ENCODE measurements around the gene RPS25. TPM values are rescaled to one million over a fixed set of nuclear protein-coding genes. Genes with fewer than 3 reads are reported as not detected.
"Not testable (repeated sequence)": the region's sequence is repeated elsewhere in the genome, so short reads cannot be mapped to it uniquely, and the experiment has no call there.

Gene RPS25
- polyA plus RNA-seq (2013, experiment 1 of 2; ENCODE audit: insufficient read length): 876 TPM
- 850 TPM for polyA plus RNA-seq (2013, experiment 2 of 2; ENCODE audit: insufficient read length)

- DNase-seq: peak; percentile 97
Measured at GRCh38 chr11:119018074-119018938, at the start of gene RPS25, which contains the start of gene TRAPPC4. Gene RPS25 (minus strand): TSS chr11:119018343. CDS start chr11:119018284, 59 bp downstream. Gene TRAPPC4 (plus strand): TSS chr11:119018766. CDS start chr11:119018796, 30 bp downstream.

GRCh38 chr11:119067371-119068222 is 49.5 kb upstream of the RPS25 start, which contains the start of gene VPS11:
Gene VPS11 (plus strand): TSS chr11:119067818. CDS start chr11:119067824, 6 bp downstream.
- DNase-seq: peak; percentile 96

- DNase-seq: peak; percentile 39
Measured at GRCh38 chr11:119065369-119065768, 47.2 kb upstream of the RPS25 start.

GRCh38 chr11:119062779-119063178 is 44.6 kb upstream of the RPS25 start:
- DNase-seq: peak; percentile 28

- DNase-seq: no peak
Measured at GRCh38 chr11:119061256-119061655, 43.1 kb upstream of the RPS25 start.

- DNase-seq: not testable (repeated sequence)
Measured at GRCh38 chr11:119059128-119059527, 41.0 kb upstream of the RPS25 start.

- peak; percentile 97 for DNase-seq
Measured at GRCh38 chr11:119057000-119057769, 39.0 kb upstream of the RPS25 start, which contains the start of gene HYOU1. Gene HYOU1 (minus strand): TSS chr11:119057205. CDS start chr11:119056160, 1,045 bp downstream.

- DNase-seq: no peak
Measured at GRCh38 chr11:119056421-119056999, 38.4 kb upstream of the RPS25 start.

GRCh38 chr11:119055901-119056300 is 37.8 kb upstream of the RPS25 start:
- peak; percentile 50 for DNase-seq

GRCh38 chr11:119054418-119054817 is 36.3 kb upstream of the RPS25 start:
- no peak for DNase-seq

GRCh38 chr11:119052163-119052814 is 34.1 kb upstream of the RPS25 start:
- no peak for DNase-seq

- DNase-seq: no peak
Measured at GRCh38 chr11:119051440-119052162, 33.5 kb upstream of the RPS25 start.

GRCh38 chr11:119049081-119049480 is 30.9 kb upstream of the RPS25 start:
- DNase-seq: no peak

GRCh38 chr11:119048644-119049043 is 30.5 kb upstream of the RPS25 start:
- DNase-seq: no peak

- no peak for DNase-seq
Measured at GRCh38 chr11:119047205-119047604, 29.1 kb upstream of the RPS25 start.

GRCh38 chr11:119046489-119046888 is 28.3 kb upstream of the RPS25 start:
- DNase-seq: no peak

- DNase-seq: no peak
Measured at GRCh38 chr11:119044708-119045107, 26.6 kb upstream of the RPS25 start.

- DNase-seq: no peak
Measured at GRCh38 chr11:119042927-119043326, 24.8 kb upstream of the RPS25 start.

- no peak for DNase-seq
Measured at GRCh38 chr11:119041821-119042514, 23.8 kb upstream of the RPS25 start.

GRCh38 chr11:119039471-119039870 is 21.3 kb upstream of the RPS25 start:
- DNase-seq: not testable (repeated sequence)
